Caco-2 (cell line): ENCODE measurements around the gene CYP24A1. TPM values are rescaled to one million over a fixed set of nuclear protein-coding genes. Genes with fewer than 3 reads are reported as not detected.

Source experiments
- BruUV-seq: library from RNA; stranded (reverse); fragments of 400-500 nt; replicated peaks from 2 replicates; lab custom pipeline; 2021; lab: Mats Ljungman, UMichigan
- CTCF ChIA-PET: fragments of 300-600 bp; sonication (Branson Sonifier 250); formaldehyde crosslinking; loops from one replicate; lab custom pipeline; 2022; ENCODE audit warnings: antibody characterized with exemption; lab: Charles Lee
- POLR2A ChIA-PET: fragments of 300-600 bp; sonication (Branson Sonifier 250); formaldehyde crosslinking; loops from one replicate; lab custom pipeline; 2022; ENCODE audit warnings: antibody characterized with exemption; lab: Charles Lee
- DNase-seq, 2 experiments: peaks; one replicate each; pipeline versions ENCODE4 v3.0.0 to v3.0.0-alpha.2; 2020 to 2022
- H3K27me3 ChIP-seq: replicated peaks from 2 replicates; pipeline ENCODE4 v1.6.0; 2011; ENCODE audit warnings: low read length; ENCODE audit not compliant: control insufficient read depth, insufficient read depth
- H3K36me3 ChIP-seq: 2 replicates; pipeline ENCODE4 v1.5.1; 2011; ENCODE audit warnings: low read length; ENCODE audit not compliant: control insufficient read depth, insufficient read depth
- H3K4me1 ChIP-seq: fragments of 250-450 bp; sonication (Bioruptor Pico); 2 replicates; pipeline ENCODE4 v1.5.1; 2020; ENCODE audit warnings: mild to moderate bottlenecking
- H3K4me3 ChIP-seq: 2 replicates; pipeline ENCODE4 v1.5.1; 2011; ENCODE audit warnings: low read depth, mild to moderate bottlenecking, control low read depth, low read length
- H3K9me3 ChIP-seq: fragments of 250-450 bp; sonication (Bioruptor Pico); 2 replicates; pipeline ENCODE4 v1.5.1; 2020; ENCODE audit warnings: mild to moderate bottlenecking, moderate library complexity
- H3K27ac Mint-ChIP-seq: one replicate; pipeline ENCODE4 v1.8.0; 2022; ENCODE audit warnings: mixed read lengths; ENCODE audit not compliant: unreplicated experiment
- H3K27me3 Mint-ChIP-seq: one replicate; pipeline ENCODE4 v1.8.0; 2022; ENCODE audit warnings: mixed read lengths; ENCODE audit not compliant: insufficient read depth, unreplicated experiment
- H3K36me3 Mint-ChIP-seq: one replicate; pipeline ENCODE4 v1.8.0; 2022; ENCODE audit warnings: mild to moderate bottlenecking, mixed read lengths; ENCODE audit not compliant: insufficient read depth, unreplicated experiment
- H3K4me1 Mint-ChIP-seq: one replicate; pipeline ENCODE4 v1.8.0; 2022; ENCODE audit warnings: low read depth, mixed read lengths; ENCODE audit not compliant: unreplicated experiment
- H3K4me3 Mint-ChIP-seq: one replicate; pipeline ENCODE4 v1.8.0; 2022; ENCODE audit warnings: mild to moderate bottlenecking, moderate library complexity, mixed read lengths; ENCODE audit not compliant: unreplicated experiment
- H3K9me3 Mint-ChIP-seq: one replicate; pipeline ENCODE4 v1.8.0; 2022; ENCODE audit warnings: mixed read lengths; ENCODE audit not compliant: unreplicated experiment
- CTCF ChIP-seq, 2 experiments: fragments of 200-600 bp in 1 of 2; IDR thresholded peaks; 1 replicate in 1 of 2; 2 replicates in 1 of 2; pipeline versions ENCODE4 v1.5.1 to v1.8.0; 2011 to 2022; ENCODE audit warnings: antibody characterized with exemption in 1 of 2, control low read depth in 1 of 2, inconsistent platforms in 1 of 2, low read depth in 1 of 2, low read length in 1 of 2, mild to moderate bottlenecking in 1 of 2, moderate library complexity in 1 of 2; ENCODE audit not compliant: insufficient read depth in 1 of 2, severe bottlenecking in 1 of 2, unreplicated experiment in 1 of 2
- intact Hi-C: fragments of 100-400 bp; cut with micrococcal nuclease; formaldehyde crosslinking; loops from one replicate; pipeline ENCODE4 v1.10.0; 2022; ENCODE audit not compliant: unreplicated experiment
- total RNA-seq: library from RNA; stranded (reverse); gene quantifications from 2 replicates; pipeline ENCODE4 v1.2.3, GENCODE V29; 2022

CYP24A1 gene
- total RNA-seq, 1 experiment from 2014 or later, result 3.7 TPM

DNA sequence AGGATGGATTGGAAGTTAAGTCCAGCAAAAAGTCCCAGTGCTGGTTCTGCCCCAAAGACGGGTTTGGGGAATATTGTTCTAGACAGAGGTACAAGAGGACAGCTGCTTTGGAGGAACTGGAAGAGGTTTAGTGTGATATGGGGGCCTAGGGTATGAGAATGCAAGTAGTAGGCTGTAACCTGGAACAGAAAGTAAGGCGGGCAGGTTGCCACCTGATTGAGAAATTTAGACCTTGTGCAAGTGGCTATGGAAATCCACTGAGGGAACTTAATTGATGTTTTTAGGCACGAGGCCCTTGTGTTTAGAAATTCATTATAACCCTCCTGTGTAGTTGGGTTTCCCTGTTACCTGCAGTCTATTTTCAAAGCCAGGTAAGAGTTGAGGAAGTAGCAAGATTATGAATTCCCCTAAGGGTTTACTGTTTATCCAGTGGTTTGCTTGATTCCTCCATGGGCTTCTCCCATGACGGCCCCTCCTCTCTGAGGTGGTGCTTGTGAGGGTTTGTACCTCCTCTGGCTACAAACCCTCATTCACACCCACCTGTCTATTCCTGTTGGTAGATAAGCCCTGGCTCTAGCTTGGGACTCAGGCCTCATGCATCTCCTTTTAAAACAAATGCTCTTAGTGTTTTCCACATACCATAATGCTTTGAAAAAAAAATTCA, 61.4 kb downstream of the CYP24A1 start:
- TF ChIP-seq CTCF (IDR thresholded peaks at IDR 0.05; ENCODE audit: insufficient read depth in 1 of 2, low read depth in 1 of 2, low read length in 1 of 2, severe bottlenecking in 1 of 2, unreplicated experiment in 1 of 2), result no peak
- H3K4me3 ChIP-seq, result no peak overlapping the region
- peaks cover 10% of the 10 kb centered on the region; the same call in 1 of the 2 replicates for H3K4me1 ChIP-seq
- no peaks in the 10 kb centered on the region for H3K27me3 ChIP-seq
- CTCF ChIA-PET, result no interaction called here
- Mint-ChIP-seq H3K9me3 (no peaks in the 10 kb centered on the region), H3K4me1 (peaks cover 4% of the 10 kb centered on the region), H3K4me3 (no peak overlapping the region), H3K27ac (no peak overlapping the region), H3K27me3 (peaks cover 2% of the 10 kb centered on the region), H3K36me3 (no peaks in the 10 kb centered on the region)
- no TSS peak for BruUV-seq
- no peak for DNase-seq
- POLR2A ChIA-PET, result no interaction called here
- H3K36me3 ChIP-seq, result no peaks in the 10 kb centered on the region
- no peaks in the 10 kb centered on the region for H3K9me3 ChIP-seq
- intact Hi-C loops, result no loop called here

DNA sequence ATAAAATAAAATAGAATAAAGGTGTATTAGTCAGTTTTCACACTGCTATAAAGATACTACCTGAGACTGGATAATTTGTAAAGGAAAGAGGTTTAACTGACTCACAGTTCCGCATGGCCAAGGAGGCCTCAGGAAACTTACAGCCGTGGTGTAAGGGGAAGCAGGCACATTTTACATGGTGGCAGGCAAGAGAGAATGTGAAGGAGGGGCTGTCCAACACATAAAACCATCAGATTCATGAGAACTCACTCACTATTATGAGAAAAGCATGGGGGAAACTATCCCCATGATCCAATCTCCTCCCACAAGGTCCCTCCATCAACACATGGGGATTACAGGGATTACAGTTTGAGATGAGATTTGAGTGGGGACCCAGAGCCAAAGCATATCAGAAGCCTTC, 62.3 kb downstream of the CYP24A1 start:
- intact Hi-C loops, result no loop called here
- ChIA-PET CTCF (no interaction called here), POLR2A (interaction anchor here (0.6 kb wide), 1 partner anchor 63 kb away, joined by 3 read pairs; no protein-coding TSS in a partner anchor)
- DNase-seq, result no peak
- no peaks in the 10 kb centered on the region for H3K36me3 Mint-ChIP-seq
- H3K4me1 ChIP-seq, result peaks cover 12% of the 10 kb centered on the region; the same call in 1 of the 2 replicates
- no peak overlapping the region for H3K4me3 Mint-ChIP-seq
- H3K4me3 ChIP-seq, result no peak overlapping the region
- BruUV-seq, result no TSS peak
- H3K27me3 Mint-ChIP-seq, result peaks cover 2% of the 10 kb centered on the region
- no peaks in the 10 kb centered on the region for H3K9me3 Mint-ChIP-seq
- no peak overlapping the region for H3K27ac Mint-ChIP-seq
- no peaks in the 10 kb centered on the region for H3K9me3 ChIP-seq
- no peaks in the 10 kb centered on the region for H3K27me3 ChIP-seq
- no peak for TF ChIP-seq CTCF (IDR thresholded peaks at IDR 0.05; ENCODE audit: insufficient read depth in 1 of 2, low read depth in 1 of 2, low read length in 1 of 2, severe bottlenecking in 1 of 2, unreplicated experiment in 1 of 2)
- H3K4me1 Mint-ChIP-seq, result peaks cover 4% of the 10 kb centered on the region
- H3K36me3 ChIP-seq, result no peaks in the 10 kb centered on the region

DNA sequence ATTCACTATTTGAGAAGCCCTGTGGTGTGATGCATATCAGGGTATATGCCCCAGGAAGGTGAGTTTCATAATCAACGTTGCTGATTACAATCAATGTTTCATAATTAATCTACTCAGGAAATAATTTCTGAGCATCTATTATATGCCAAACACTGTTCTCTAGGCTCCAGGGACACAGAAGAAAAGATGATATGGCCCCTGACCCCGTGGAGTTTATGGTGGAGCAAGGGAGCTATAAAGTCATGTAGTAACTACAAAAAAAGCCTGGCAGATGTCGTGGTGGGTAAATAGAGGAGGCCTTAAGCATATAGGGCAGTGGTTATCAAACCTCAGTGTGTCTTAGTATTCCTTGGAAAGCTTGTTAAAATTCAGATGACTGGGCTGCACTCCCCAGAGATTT, 63.3 kb downstream of the CYP24A1 start:
- Histone ChIP-seq H3K36me3 (no peaks in the 10 kb centered on the region), H3K4me3 (no peak overlapping the region), H3K9me3 (no peaks in the 10 kb centered on the region), H3K27me3 (no peaks in the 10 kb centered on the region), H3K4me1 (peaks cover 12% of the 10 kb centered on the region; the same call in 1 of the 2 replicates)
- no peaks in the 10 kb centered on the region for H3K36me3 Mint-ChIP-seq
- no peak for TF ChIP-seq CTCF (IDR thresholded peaks at IDR 0.05; ENCODE audit: insufficient read depth in 1 of 2, low read depth in 1 of 2, low read length in 1 of 2, severe bottlenecking in 1 of 2, unreplicated experiment in 1 of 2)
- no peaks in the 10 kb centered on the region for H3K9me3 Mint-ChIP-seq
- H3K27ac Mint-ChIP-seq, result no peak overlapping the region
- intact Hi-C loops, result no loop called here
- DNase-seq, result no peak
- H3K4me3 Mint-ChIP-seq, result no peak overlapping the region
- peaks cover 4% of the 10 kb centered on the region for H3K4me1 Mint-ChIP-seq
- peaks cover 2% of the 10 kb centered on the region for H3K27me3 Mint-ChIP-seq
- ChIA-PET CTCF (interaction anchor here (1.4 kb wide), 1 partner anchor 11 kb away, joined by 3 read pairs; no protein-coding TSS in a partner anchor), POLR2A (interaction anchor here (0.5 kb wide), 1 partner anchor 62 kb away, joined by 3 read pairs; no protein-coding TSS in a partner anchor)
- BruUV-seq, result no TSS peak
